GM19238 (cell line): ENCODE data around the gene ABCA3.
A peak's percentile ranks its signal among the peaks of the same experiment; 100 is the strongest.
"Not testable (repeated sequence)": the region's sequence is repeated elsewhere in the genome, so short reads cannot be mapped to it uniquely, and the experiment has no call there.

Source experiments
- DNase-seq: peaks from one replicate; pipeline ENCODE4 v3.0.0; 2011; ENCODE audit warnings: low spot score; ENCODE audit not compliant: insufficient read length

The ABCA3 gene

GRCh38 chr16:2257726-2258125, 82.8 kb downstream of the ABCA3 start:
- DNase-seq = no peak

GRCh38 chr16:2256531-2257140, 83.9 kb downstream of the ABCA3 start:
- DNase-seq = no peak

GRCh38 chr16:2253293-2253692, 87.2 kb downstream of the ABCA3 start:
- DNase-seq = no peak

- no peak for DNase-seq
Observed at GRCh38 chr16:2252806-2253148, 87.8 kb downstream of the ABCA3 start.

GRCh38 chr16:2251296-2252111, 89.0 kb downstream of the ABCA3 start, which contains the start of gene ECI1:
ECI1 (minus strand) TSS chr16:2251587; CDS start chr16:2251566, 21 bp downstream.
- DNase-seq = peak; percentile 100

GRCh38 chr16:2250652-2251295, 89.8 kb downstream of the ABCA3 start:
- DNase-seq = no peak

- no peak for DNase-seq
Observed at GRCh38 chr16:2246301-2246885, 94.1 kb downstream of the ABCA3 start.

- DNase-seq = no peak
Observed at GRCh38 chr16:2244926-2245795, 95.4 kb downstream of the ABCA3 start.

GRCh38 chr16:2244301-2244700, 96.2 kb downstream of the ABCA3 start:
- no peak for DNase-seq

GRCh38 chr16:2243781-2244180, 96.7 kb downstream of the ABCA3 start:
- DNase-seq = no peak

- no peak for DNase-seq
Observed at GRCh38 chr16:2243031-2243528, 97.4 kb downstream of the ABCA3 start.

GRCh38 chr16:2242598-2242997, 97.9 kb downstream of the ABCA3 start:
- DNase-seq = no peak

GRCh38 chr16:2240331-2240730, 100.2 kb downstream of the ABCA3 start:
- DNase-seq = not testable (repeated sequence)

GRCh38 chr16:2238838-2239675, 101.5 kb downstream of the ABCA3 start:
- no peak for DNase-seq

GRCh38 chr16:2238150-2238837, 102.2 kb downstream of the ABCA3 start:
- no peak for DNase-seq

GRCh38 chr16:2237493-2238149, 102.9 kb downstream of the ABCA3 start:
- DNase-seq = no peak

- DNase-seq = no peak
Observed at GRCh38 chr16:2237102-2237482, 103.4 kb downstream of the ABCA3 start.

GRCh38 chr16:2236337-2237101, 104.0 kb downstream of the ABCA3 start, which contains the start of gene DNASE1L2:
DNASE1L2 (plus strand) TSS chr16:2236444; CDS start chr16:2236817, 373 bp downstream.
- no peak for DNase-seq
